Measurements from ENCODE around the gene GIT2.
"Not testable (repeated sequence)": the region's sequence is repeated elsewhere in the genome, so short reads cannot be mapped to it uniquely, and the experiment has no call there.

The GIT2 gene

GRCh38 chr12:109940339-109940923 is 55.7 kb downstream of the GIT2 start:
- H3K27me3 ChIP-seq (ENCODE audit: low read depth) = no peaks in the 10 kb centered on the region
- in situ Hi-C loops (cut with MboI; ENCODE audit: low sequenced_read_pairs) = no loop called here
- peaks cover 17% of the 10 kb centered on the region for H3K36me3 ChIP-seq (replicated peaks)
- no peaks in the 10 kb centered on the region for H3K4me1 ChIP-seq
- H3K9me3 ChIP-seq = no peaks in the 10 kb centered on the region
- no peak overlapping the region for H3K4me3 ChIP-seq
- no peak for DNase-seq (ENCODE audit: low spot score in 2 of 2)

- DNase-seq (ENCODE audit: low spot score in 2 of 2) = no peak
- no peak overlapping the region for H3K4me3 ChIP-seq
- H3K27me3 ChIP-seq (ENCODE audit: low read depth) = no peaks in the 10 kb centered on the region
- peaks cover 17% of the 10 kb centered on the region for H3K36me3 ChIP-seq (replicated peaks)
- in situ Hi-C loops (cut with MboI; ENCODE audit: low sequenced_read_pairs) = no loop called here
- no peaks in the 10 kb centered on the region for H3K9me3 ChIP-seq
- no peaks in the 10 kb centered on the region for H3K4me1 ChIP-seq
Measured at GRCh38 chr12:109939504-109939903, 56.7 kb downstream of the GIT2 start.

- Histone ChIP-seq H3K36me3 (replicated peaks) (peaks cover 21% of the 10 kb centered on the region), H3K4me1 (no peaks in the 10 kb centered on the region), H3K4me3 (no peak overlapping the region), H3K9me3 (no peaks in the 10 kb centered on the region), H3K27me3 (ENCODE audit: low read depth) (no peaks in the 10 kb centered on the region)
- in situ Hi-C loops (cut with MboI; ENCODE audit: low sequenced_read_pairs) = no loop called here
- no peak for DNase-seq (ENCODE audit: low spot score in 2 of 2)
Measured at GRCh38 chr12:109938947-109939346, 57.2 kb downstream of the GIT2 start.

GRCh38 chr12:109937371-109937770 is 58.8 kb downstream of the GIT2 start:
- no peak for DNase-seq (ENCODE audit: low spot score in 2 of 2)
- H3K4me3 ChIP-seq = no peak overlapping the region
- in situ Hi-C loops (cut with MboI; ENCODE audit: low sequenced_read_pairs) = no loop called here
- H3K27me3 ChIP-seq (ENCODE audit: low read depth) = no peaks in the 10 kb centered on the region
- H3K36me3 ChIP-seq (replicated peaks) = peaks cover 28% of the 10 kb centered on the region
- no peaks in the 10 kb centered on the region for H3K9me3 ChIP-seq
- no peaks in the 10 kb centered on the region for H3K4me1 ChIP-seq

GRCh38 chr12:109934026-109934425 is 62.1 kb downstream of the GIT2 start:
- DNase-seq (ENCODE audit: low spot score in 2 of 2) = no peak
- H3K36me3 ChIP-seq (replicated peaks) = peaks cover 37% of the 10 kb centered on the region

GRCh38 chr12:109932878-109933503 is 63.2 kb downstream of the GIT2 start:
- peaks cover 31% of the 10 kb centered on the region for H3K36me3 ChIP-seq (replicated peaks)
- H3K9me3 ChIP-seq = no peaks in the 10 kb centered on the region
- in situ Hi-C loops (cut with MboI; ENCODE audit: low sequenced_read_pairs) = no loop called here
- no peaks in the 10 kb centered on the region for H3K4me1 ChIP-seq
- H3K4me3 ChIP-seq = no peak overlapping the region
- H3K27me3 ChIP-seq (ENCODE audit: low read depth) = no peaks in the 10 kb centered on the region
- DNase-seq (ENCODE audit: low spot score in 2 of 2) = no peak

More at GRCh38 chr12:109934026-109934425, 62.1 kb downstream of the GIT2 start:
- in situ Hi-C loops (cut with MboI; ENCODE audit: low sequenced_read_pairs) = no loop called here
- Histone ChIP-seq H3K4me3 (no peak overlapping the region), H3K4me1 (no peaks in the 10 kb centered on the region), H3K27me3 (ENCODE audit: low read depth) (no peaks in the 10 kb centered on the region), H3K9me3 (no peaks in the 10 kb centered on the region)

GRCh38 chr12:109931143-109931542 is 65.0 kb downstream of the GIT2 start:
- Histone ChIP-seq H3K9me3 (no peaks in the 10 kb centered on the region), H3K27me3 (ENCODE audit: low read depth) (no peaks in the 10 kb centered on the region), H3K4me1 (no peaks in the 10 kb centered on the region), H3K36me3 (replicated peaks) (peaks cover 31% of the 10 kb centered on the region), H3K4me3 (no peak overlapping the region)
- no peak for DNase-seq (ENCODE audit: low spot score in 2 of 2)
- in situ Hi-C loops (cut with MboI; ENCODE audit: low sequenced_read_pairs) = no loop called here

- Histone ChIP-seq H3K27me3 (ENCODE audit: low read depth) (no peaks in the 10 kb centered on the region), H3K36me3 (replicated peaks) (peaks cover 26% of the 10 kb centered on the region), H3K4me3 (no peak overlapping the region), H3K4me1 (no peaks in the 10 kb centered on the region), H3K9me3 (no peaks in the 10 kb centered on the region)
- no peak for DNase-seq (ENCODE audit: low spot score in 2 of 2)
- in situ Hi-C loops (cut with MboI; ENCODE audit: low sequenced_read_pairs) = no loop called here
Measured at GRCh38 chr12:109930028-109930800, 66.0 kb downstream of the GIT2 start.

- H3K27me3 ChIP-seq (ENCODE audit: low read depth); H3K4me1 ChIP-seq; DNase-seq (ENCODE audit: low spot score in 2 of 2); H3K9me3 ChIP-seq; H3K4me3 ChIP-seq; in situ Hi-C loops (cut with MboI; ENCODE audit: low sequenced_read_pairs): not testable (repeated sequence)
- peaks cover 26% of the 10 kb centered on the region for H3K36me3 ChIP-seq (replicated peaks)
Measured at GRCh38 chr12:109929326-109929725, 66.8 kb downstream of the GIT2 start.

- Histone ChIP-seq H3K27me3 (ENCODE audit: low read depth) (no peaks in the 10 kb centered on the region), H3K4me3 (no peak overlapping the region), H3K4me1 (no peaks in the 10 kb centered on the region), H3K36me3 (replicated peaks) (peaks cover 19% of the 10 kb centered on the region), H3K9me3 (no peaks in the 10 kb centered on the region)
- in situ Hi-C loops (cut with MboI; ENCODE audit: low sequenced_read_pairs) = no loop called here
- DNase-seq (ENCODE audit: low spot score in 2 of 2) = no peak
Measured at GRCh38 chr12:109928058-109928656, 68.0 kb downstream of the GIT2 start.

GRCh38 chr12:109927622-109928021 is 68.5 kb downstream of the GIT2 start:
- no peak overlapping the region for H3K4me3 ChIP-seq
- H3K36me3 ChIP-seq (replicated peaks) = peaks cover 14% of the 10 kb centered on the region
- no peaks in the 10 kb centered on the region for H3K4me1 ChIP-seq
- no peaks in the 10 kb centered on the region for H3K27me3 ChIP-seq (ENCODE audit: low read depth)
- peak; percentile 32 to 66 for DNase-seq (ENCODE audit: low spot score in 2 of 2)
- no peaks in the 10 kb centered on the region for H3K9me3 ChIP-seq
- in situ Hi-C loops (cut with MboI; ENCODE audit: low sequenced_read_pairs) = no loop called here

GRCh38 chr12:109926488-109927210 is 69.5 kb downstream of the GIT2 start:
- no peaks in the 10 kb centered on the region for H3K4me1 ChIP-seq
- no peak for DNase-seq (ENCODE audit: low spot score in 2 of 2)
- in situ Hi-C loops (cut with MboI; ENCODE audit: low sequenced_read_pairs) = no loop called here
- peaks cover 4% of the 10 kb centered on the region for H3K36me3 ChIP-seq (replicated peaks)
- H3K4me3 ChIP-seq = no peak overlapping the region
- H3K9me3 ChIP-seq = no peaks in the 10 kb centered on the region
- H3K27me3 ChIP-seq (ENCODE audit: low read depth) = no peaks in the 10 kb centered on the region

- Histone ChIP-seq H3K4me3 (no peak overlapping the region), H3K9me3 (no peaks in the 10 kb centered on the region), H3K36me3 (replicated peaks) (no peaks in the 10 kb centered on the region; the same call in none of the 2 replicates), H3K27me3 (ENCODE audit: low read depth) (no peaks in the 10 kb centered on the region), H3K4me1 (no peaks in the 10 kb centered on the region)
- no peak for DNase-seq (ENCODE audit: low spot score in 2 of 2)
- in situ Hi-C loops (cut with MboI; ENCODE audit: low sequenced_read_pairs) = no loop called here
Measured at GRCh38 chr12:109926016-109926415, 70.2 kb downstream of the GIT2 start.

Measured in HAP-1 (cell line).